Calu3 (cell line): ENCODE results near the gene ABCA4. TPM values are rescaled to one million over a fixed set of nuclear protein-coding genes. Genes with fewer than 3 reads are reported as not detected.

Experiments
- BruUV-seq: library from RNA; stranded (reverse); fragments of 400-500 nt; replicated peaks from 2 replicates; lab custom pipeline; 2021; lab: Mats Ljungman, UMichigan
- CTCF ChIA-PET: fragments of 300-600 bp; sonication (Branson Sonifier 250); formaldehyde crosslinking; loops from one replicate; lab custom pipeline; 2022; ENCODE audit warnings: antibody characterized with exemption; lab: Charles Lee
- DNase-seq: peaks from one replicate; pipeline ENCODE4 v3.0.0; 2022
- H3K27ac Mint-ChIP-seq: one replicate; pipeline ENCODE4 v1.8.0; 2022; ENCODE audit warnings: mixed read lengths; ENCODE audit not compliant: unreplicated experiment
- H3K27me3 Mint-ChIP-seq: one replicate; pipeline ENCODE4 v1.8.0; 2022; ENCODE audit warnings: mixed read lengths; ENCODE audit not compliant: unreplicated experiment
- H3K36me3 Mint-ChIP-seq: one replicate; pipeline ENCODE4 v1.8.0; 2022; ENCODE audit warnings: mild to moderate bottlenecking, moderate library complexity, mixed read lengths; ENCODE audit not compliant: insufficient read depth, unreplicated experiment
- H3K4me1 Mint-ChIP-seq: one replicate; pipeline ENCODE4 v1.8.0; 2022; ENCODE audit warnings: mild to moderate bottlenecking, low read depth, mixed read lengths; ENCODE audit not compliant: unreplicated experiment
- H3K4me3 Mint-ChIP-seq: one replicate; pipeline ENCODE4 v1.8.0; 2022; ENCODE audit warnings: mild to moderate bottlenecking, low read depth, moderate library complexity, mixed read lengths; ENCODE audit not compliant: unreplicated experiment
- H3K9me3 Mint-ChIP-seq: one replicate; pipeline ENCODE4 v1.8.0; 2022; ENCODE audit warnings: low read depth, mixed read lengths; ENCODE audit not compliant: unreplicated experiment
- CTCF ChIP-seq: fragments of 200-600 bp; IDR thresholded peaks from one replicate; pipeline ENCODE4 v1.8.0; 2022; ENCODE audit warnings: antibody characterized with exemption; ENCODE audit not compliant: unreplicated experiment
- intact Hi-C: fragments of 100-400 bp; cut with micrococcal nuclease; formaldehyde crosslinking; loops from one replicate; pipeline ENCODE4 v1.10.0; 2022; ENCODE audit not compliant: unreplicated experiment
- total RNA-seq: library from RNA; stranded (reverse); gene quantifications from 2 replicates; pipeline ENCODE4 v1.2.3, GENCODE V29; 2022

Gene ABCA4
- total RNA-seq, 1 experiment from 2014 or later, result 0.31 TPM

DNA sequence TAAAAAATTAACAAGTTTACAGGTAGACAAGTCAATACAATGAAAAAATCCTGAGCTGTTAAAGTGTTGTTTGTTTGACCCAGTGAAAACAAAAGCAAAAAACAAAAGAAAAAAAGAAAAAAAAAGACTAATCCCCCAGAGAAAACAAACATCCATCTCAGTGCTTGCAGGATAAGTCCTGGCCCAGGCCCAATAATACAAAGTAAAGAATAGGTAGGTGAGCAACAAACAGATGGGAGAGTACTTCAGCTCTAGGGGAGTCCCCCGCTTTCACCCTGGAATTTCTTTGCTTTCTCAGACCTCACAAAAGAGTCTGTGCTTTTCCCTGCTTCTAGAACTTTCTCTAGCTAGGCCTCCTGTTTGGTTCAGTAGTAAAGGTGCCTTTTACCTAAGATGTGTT, 70.3 kb downstream of the ABCA4 start:
- Mint-ChIP-seq H3K27ac (no peak overlapping the region), H3K36me3 (peaks cover 2% of the 10 kb centered on the region), H3K27me3 (no peaks in the 10 kb centered on the region), H3K9me3 (no peaks in the 10 kb centered on the region), H3K4me1 (peaks cover 8% of the 10 kb centered on the region), H3K4me3 (no peak overlapping the region)
- no peak for DNase-seq
- BruUV-seq, result no TSS peak
- TF ChIP-seq CTCF, result no peak
- intact Hi-C loops, result no loop called here
- CTCF ChIA-PET, result interaction anchor here (1.2 to 1.3 kb wide), 3 partner anchors 11 to 285 kb away, joined by 3 to 4 read pairs (median 3); no protein-coding TSS in a partner anchor

DNA sequence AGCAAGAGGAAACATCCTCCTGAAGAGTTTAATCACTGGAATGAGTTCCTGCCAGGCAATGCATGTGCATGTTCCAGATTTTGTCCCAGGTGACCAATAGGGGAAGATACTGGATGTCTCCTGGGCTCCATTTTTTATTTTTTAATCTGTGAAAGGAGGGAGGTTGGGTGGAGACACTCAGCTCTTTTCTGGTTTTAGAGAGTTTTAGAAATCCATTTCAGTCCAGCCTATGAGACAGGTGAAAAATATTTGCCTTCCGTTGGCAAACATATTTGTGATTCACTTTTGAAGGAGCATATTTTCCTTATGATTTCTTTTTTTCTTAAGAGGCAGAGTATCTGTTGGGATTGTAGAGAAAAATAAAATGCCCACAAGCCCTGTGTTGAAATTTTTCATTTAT, 70.7 kb downstream of the ABCA4 start:
- H3K27ac Mint-ChIP-seq, result no peak overlapping the region
- no peak overlapping the region for H3K4me3 Mint-ChIP-seq
- no peaks in the 10 kb centered on the region for H3K27me3 Mint-ChIP-seq
- BruUV-seq, result no TSS peak
- intact Hi-C loops, result no loop called here
- no peaks in the 10 kb centered on the region for H3K9me3 Mint-ChIP-seq
- H3K4me1 Mint-ChIP-seq, result peaks cover 8% of the 10 kb centered on the region
- no peak for TF ChIP-seq CTCF
- H3K36me3 Mint-ChIP-seq, result peaks cover 7% of the 10 kb centered on the region
- CTCF ChIA-PET, result interaction anchor here (1.2 to 1.3 kb wide), 2 partner anchors 10 to 285 kb away, joined by 3 read pairs; no protein-coding TSS in a partner anchor
- no peak for DNase-seq

DNA sequence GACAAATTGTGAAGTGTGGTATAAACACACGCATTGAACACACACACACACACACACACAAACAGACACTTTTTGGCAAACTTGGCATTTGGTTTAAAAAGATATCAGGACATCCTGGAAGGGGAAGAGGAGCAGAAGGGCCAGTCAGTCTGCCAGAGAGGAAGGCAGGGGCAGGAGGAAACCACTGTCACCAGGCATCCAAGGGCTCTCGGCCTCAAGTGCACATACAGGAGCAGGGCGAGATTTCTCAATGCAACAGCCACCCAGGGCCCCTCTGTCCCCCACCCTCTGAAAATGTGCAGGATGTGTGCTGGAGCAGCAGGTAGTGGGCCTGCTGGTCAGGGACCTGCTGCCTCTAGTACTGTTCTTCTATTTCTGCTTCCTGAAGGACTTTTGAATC, 71.2 kb downstream of the ABCA4 start:
- no peak for DNase-seq
- intact Hi-C loops, result loop anchor here (5.0 kb wide), 1 partner anchor 193 kb away; no protein-coding TSS in a partner anchor
- Mint-ChIP-seq H3K27ac (no peak overlapping the region), H3K9me3 (no peaks in the 10 kb centered on the region), H3K36me3 (peaks cover 7% of the 10 kb centered on the region), H3K27me3 (no peaks in the 10 kb centered on the region), H3K4me3 (no peak overlapping the region), H3K4me1 (peaks cover 12% of the 10 kb centered on the region)
- CTCF ChIA-PET, result interaction anchor here (0.7 kb wide), 1 partner anchor 291 kb away, joined by 4 read pairs; no protein-coding TSS in a partner anchor
- TF ChIP-seq CTCF, result no peak
- BruUV-seq, result no TSS peak

DNA sequence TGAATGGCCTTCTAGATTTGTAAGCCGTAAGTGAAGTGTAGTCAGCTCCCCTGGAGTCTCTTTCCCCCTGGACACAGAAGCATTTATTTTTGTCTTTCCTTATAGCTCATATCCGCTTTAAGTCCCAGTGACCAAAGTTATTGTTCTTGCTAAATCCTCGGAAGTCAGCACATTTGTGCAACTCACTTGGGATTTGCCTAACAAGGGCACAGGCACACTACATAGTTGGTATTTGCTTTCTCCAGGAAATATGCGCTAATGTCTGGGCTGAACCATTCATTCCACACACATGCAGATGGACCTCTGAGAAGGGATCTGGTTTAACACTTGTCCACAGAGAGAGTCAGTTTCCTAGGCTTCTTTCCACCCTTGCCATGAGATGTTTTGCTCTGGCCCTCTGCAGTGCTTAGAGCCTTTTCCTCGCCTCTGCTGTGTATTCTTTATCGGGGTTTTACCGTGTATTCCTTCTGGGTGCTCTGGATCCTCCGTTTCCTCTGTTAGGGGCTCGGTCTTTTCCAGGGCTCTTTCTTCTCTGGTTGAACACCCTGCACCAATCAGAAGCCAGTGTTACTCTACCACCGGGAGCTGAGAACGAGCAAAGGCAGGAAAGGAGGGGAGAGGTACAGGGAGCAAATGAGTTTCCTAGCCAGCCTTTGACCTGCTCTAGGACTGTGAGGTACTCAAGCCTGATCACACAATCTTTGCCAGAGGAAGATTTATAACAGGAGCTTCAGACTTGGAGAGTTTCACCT, 72.4 kb downstream of the ABCA4 start:
- CTCF ChIA-PET, result no interaction called here
- BruUV-seq, result no TSS peak
- Mint-ChIP-seq H3K4me3 (no peak overlapping the region), H3K36me3 (peaks cover 12% of the 10 kb centered on the region), H3K4me1 (peaks cover 22% of the 10 kb centered on the region), H3K27ac (no peak overlapping the region), H3K9me3 (no peaks in the 10 kb centered on the region), H3K27me3 (no peaks in the 10 kb centered on the region)
- no peak for DNase-seq
- intact Hi-C loops, result loop anchor here (5.0 kb wide), 1 partner anchor 194 kb away; no protein-coding TSS in a partner anchor
- TF ChIP-seq CTCF, result no peak
